ENCODE data around the gene CPPED1. TPM values are rescaled to one million over a fixed set of nuclear protein-coding genes. Genes with fewer than 3 reads are reported as not detected.
"Not testable (repeated sequence)": the region's sequence is repeated elsewhere in the genome, so short reads cannot be mapped to it uniquely, and the experiment has no call there.

The CPPED1 gene
- total and polyA plus RNA-seq, 7 donors: 2.7 to 6.1 (median 3.5) TPM

DNA sequence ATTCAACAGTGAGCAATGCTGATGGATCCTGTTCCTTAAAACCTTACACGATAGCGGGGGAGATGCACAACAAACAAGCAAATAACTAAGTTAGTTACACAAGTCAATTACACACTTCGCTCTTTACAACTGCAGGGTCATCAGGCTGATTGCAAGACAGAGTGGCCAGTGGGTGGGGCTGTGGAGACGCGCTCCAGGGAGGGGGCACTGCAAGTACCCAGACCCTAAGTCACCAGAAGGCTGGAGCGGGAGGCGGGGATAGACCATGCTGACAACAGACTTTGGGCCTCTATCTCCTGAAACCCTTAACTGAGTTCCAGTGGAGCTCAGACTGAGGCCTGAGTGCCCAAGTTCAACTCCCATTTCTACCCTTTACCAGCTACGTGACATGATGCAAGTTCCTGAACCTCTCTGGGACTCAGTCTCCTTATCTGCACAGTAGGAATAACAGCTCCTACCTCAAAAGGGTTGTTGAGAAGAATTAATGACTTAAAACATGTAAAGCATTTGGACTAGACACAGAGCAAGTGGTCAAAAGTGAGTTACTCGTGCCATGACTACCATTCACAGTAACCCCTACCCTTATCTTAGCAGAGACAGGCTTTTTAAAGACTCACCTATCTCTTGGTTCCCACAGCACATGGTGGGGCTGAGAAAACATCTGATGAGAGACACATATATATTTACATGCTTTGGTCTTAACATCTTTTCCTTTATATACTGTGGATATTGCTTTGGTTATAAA, 10.4 kb downstream of the CPPED1 start:
- H3K4me1 ChIP-seq: no peaks in the 10 kb centered on the region
- H3K36me3 ChIP-seq (ENCODE audit: insufficient read depth in 1 of 2, low read depth in 1 of 2): no peaks in the 10 kb centered on the region
- no peaks in the 10 kb centered on the region for H3K27me3 ChIP-seq (ENCODE audit: insufficient read depth in 3 of 3, low read length in 2 of 3)
- DNase-seq: no peak
- TF ChIP-seq, protein P1, sequence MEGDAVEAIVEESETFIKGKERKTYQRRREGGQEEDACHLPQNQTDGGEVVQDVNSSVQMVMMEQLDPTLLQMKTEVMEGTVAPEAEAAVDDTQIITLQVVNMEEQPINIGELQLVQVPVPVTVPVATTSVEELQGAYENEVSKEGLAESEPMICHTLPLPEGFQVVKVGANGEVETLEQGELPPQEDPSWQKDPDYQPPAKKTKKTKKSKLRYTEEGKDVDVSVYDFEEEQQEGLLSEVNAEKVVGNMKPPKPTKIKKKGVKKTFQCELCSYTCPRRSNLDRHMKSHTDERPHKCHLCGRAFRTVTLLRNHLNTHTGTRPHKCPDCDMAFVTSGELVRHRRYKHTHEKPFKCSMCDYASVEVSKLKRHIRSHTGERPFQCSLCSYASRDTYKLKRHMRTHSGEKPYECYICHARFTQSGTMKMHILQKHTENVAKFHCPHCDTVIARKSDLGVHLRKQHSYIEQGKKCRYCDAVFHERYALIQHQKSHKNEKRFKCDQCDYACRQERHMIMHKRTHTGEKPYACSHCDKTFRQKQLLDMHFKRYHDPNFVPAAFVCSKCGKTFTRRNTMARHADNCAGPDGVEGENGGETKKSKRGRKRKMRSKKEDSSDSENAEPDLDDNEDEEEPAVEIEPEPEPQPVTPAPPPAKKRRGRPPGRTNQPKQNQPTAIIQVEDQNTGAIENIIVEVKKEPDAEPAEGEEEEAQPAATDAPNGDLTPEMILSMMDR (IDR thresholded peaks at IDR 0.05): no peak
- H3K4me3 ChIP-seq: no peak overlapping the region
- H3K9me3 ChIP-seq: no peaks in the 10 kb centered on the region
- H3K27ac ChIP-seq: no peak overlapping the region
- intact Hi-C loops (cut with DNase I): no loop called here
- WGBS, 3 donors: 84 to 90% (median 87%) methylated on average over 9 of the region's 9 CpGs
- no peak for ATAC-seq

GRCh38 chr16:12792528-12792927, 11.2 kb downstream of the CPPED1 start:
- DNase-seq; intact Hi-C loops (cut with DNase I); H3K9me3 ChIP-seq; ATAC-seq; H3K27ac ChIP-seq; H3K27me3 ChIP-seq (ENCODE audit: insufficient read depth in 3 of 3, low read length in 2 of 3); H3K36me3 ChIP-seq (ENCODE audit: insufficient read depth in 1 of 2, low read depth in 1 of 2); H3K4me1 ChIP-seq; H3K4me3 ChIP-seq: not testable (repeated sequence)
- 94 to 97% (median 96%) methylated on average over 5 of the region's 5 CpGs for WGBS, 3 donors

DNA sequence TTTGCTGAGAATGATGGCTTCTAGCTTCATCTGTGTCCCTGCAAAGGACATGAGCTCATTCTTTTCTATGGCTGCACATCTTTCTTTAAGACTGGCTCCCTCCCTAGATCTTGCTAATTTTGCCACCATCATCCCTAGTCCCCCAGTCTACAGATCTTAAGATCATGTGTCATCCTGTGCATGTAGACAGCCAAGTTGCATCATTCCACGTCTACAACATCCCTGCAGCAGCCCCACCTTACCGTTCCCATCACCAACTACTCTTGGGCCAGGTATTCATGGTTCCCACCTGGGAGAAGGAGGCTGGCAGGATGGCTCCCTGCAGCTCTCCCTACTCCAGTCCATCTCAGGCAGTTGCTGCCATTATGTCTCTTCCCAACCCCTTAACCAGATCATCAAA, 12.3 kb downstream of the CPPED1 start:
- ATAC-seq (no peak), DNase-seq (no peak)
- H3K36me3 ChIP-seq (ENCODE audit: insufficient read depth in 1 of 2, low read depth in 1 of 2): no peaks in the 10 kb centered on the region
- H3K4me1 ChIP-seq: no peaks in the 10 kb centered on the region
- WGBS, 3 donors: 56 to 91% (median 69%) methylated on average over 2 of the region's 2 CpGs
- H3K27ac ChIP-seq: no peak overlapping the region
- intact Hi-C loops (cut with DNase I): no loop called here
- no peaks in the 10 kb centered on the region for H3K9me3 ChIP-seq
- TF ChIP-seq, protein P1 (IDR thresholded peaks at IDR 0.05): no peak
- H3K4me3 ChIP-seq: no peak overlapping the region
- H3K27me3 ChIP-seq (ENCODE audit: insufficient read depth in 3 of 3, low read length in 2 of 3): no peaks in the 10 kb centered on the region

- no peak for DNase-seq
- H3K36me3 ChIP-seq (ENCODE audit: insufficient read depth in 1 of 2, low read depth in 1 of 2): no peaks in the 10 kb centered on the region
- TF ChIP-seq, protein P1 (IDR thresholded peaks at IDR 0.05): no peak
- WGBS, 3 donors: 68 to 77% (median 71%) methylated on average over 7 of the region's 7 CpGs
- H3K27ac ChIP-seq: no peak overlapping the region
- ATAC-seq: no peak
- H3K27me3 ChIP-seq (ENCODE audit: insufficient read depth in 3 of 3, low read length in 2 of 3): no peaks in the 10 kb centered on the region
- H3K4me1 ChIP-seq: no peaks in the 10 kb centered on the region
- intact Hi-C loops (cut with DNase I): no loop called here
- H3K9me3 ChIP-seq: peaks cover 6% of the 10 kb centered on the region
- no peak overlapping the region for H3K4me3 ChIP-seq
These were observed 14.9 kb downstream of the CPPED1 start for GRCh38 chr16:12788758-12789157.

GRCh38 chr16:12786081-12786480, 17.6 kb downstream of the CPPED1 start:
- ATAC-seq: no peak
- H3K36me3 ChIP-seq (ENCODE audit: insufficient read depth in 1 of 2, low read depth in 1 of 2): peaks cover 0 to under 1% of the 10 kb centered on the region in 2 donors
- H3K4me1 ChIP-seq: no peaks in the 10 kb centered on the region
- H3K9me3 ChIP-seq: peaks cover 6% of the 10 kb centered on the region
- WGBS, 3 donors: 91 to 95% (median 92%) methylated on average over 6 of the region's 6 CpGs
- H3K27me3 ChIP-seq (ENCODE audit: insufficient read depth in 3 of 3, low read length in 2 of 3): no peaks in the 10 kb centered on the region
- no peak overlapping the region for H3K4me3 ChIP-seq
- no peak overlapping the region for H3K27ac ChIP-seq
- DNase-seq: no peak
- TF ChIP-seq, protein P1 (IDR thresholded peaks at IDR 0.05): no peak
- intact Hi-C loops (cut with DNase I): no loop called here

All from psoas muscle (tissue), 8 donors.